HepG2 (cell line): Measurements from ENCODE around the gene CELSR3. TPM values are rescaled to one million over a fixed set of nuclear protein-coding genes. Genes with fewer than 3 reads are reported as not detected.

Source experiments
- AHDC1 ChIP-seq: sonication (generic); formaldehyde crosslinking; IDR thresholded peaks from 2 replicates; pipeline ENCODE4 v1.5.1; 2020; ENCODE audit warnings: mild to moderate bottlenecking, missing genetic modification reagents, borderline replicate concordance
- ARID3A ChIP-seq: IDR thresholded peaks from 2 replicates; pipeline ENCODE4 v1.6.1; 2012; ENCODE audit warnings: low read depth, low read length, improper control_type of control experiment
- EEA1 ChIP-seq: sonication (generic); formaldehyde crosslinking; IDR thresholded peaks from 2 replicates; pipeline ENCODE4 v1.5.1; 2020; ENCODE audit warnings: mild to moderate bottlenecking, missing genetic modification reagents, borderline replicate concordance
- FUBP1 ChIP-seq: sonication (generic); formaldehyde crosslinking; IDR thresholded peaks from 2 replicates; pipeline ENCODE4 v1.5.1; 2020; ENCODE audit warnings: missing genetic modification reagents, mild to moderate bottlenecking, borderline replicate concordance
- KLF12 ChIP-seq: sonication (generic); formaldehyde crosslinking; IDR thresholded peaks from 2 replicates; pipeline ENCODE4 v1.4.0; 2020; ENCODE audit warnings: missing genetic modification reagents, borderline replicate concordance
- PBX3 ChIP-seq: sonication (generic); formaldehyde crosslinking; IDR thresholded peaks from 2 replicates; pipeline ENCODE4 v1.8.1; 2023; ENCODE audit warnings: missing genetic modification reagents, inconsistent platforms, borderline replicate concordance
- SAFB2 ChIP-seq: sonication (generic); formaldehyde crosslinking; IDR thresholded peaks from 2 replicates; pipeline ENCODE4 v1.5.1; 2020; ENCODE audit warnings: missing genetic modification reagents, low read depth, mild to moderate bottlenecking, borderline replicate concordance
- SMARCC2 ChIP-seq: fragments of 450-650 bp; IDR thresholded peaks from 2 replicates; pipeline ENCODE4 v1.6.1; 2017; ENCODE audit warnings: antibody characterized with exemption, mild to moderate bottlenecking
- SNAPC4 ChIP-seq: sonication (generic); formaldehyde crosslinking; IDR thresholded peaks from 2 replicates; pipeline ENCODE4 v1.4.0; 2020; ENCODE audit warnings: mild to moderate bottlenecking, missing genetic modification reagents
- ZFP90 ChIP-seq: sonication (generic); formaldehyde crosslinking; IDR thresholded peaks from 2 replicates; pipeline ENCODE4 v1.8.0; 2022; ENCODE audit warnings: missing genetic modification reagents, mild to moderate bottlenecking, inconsistent platforms, borderline replicate concordance
- ZNF329 ChIP-seq: sonication (generic); formaldehyde crosslinking; IDR thresholded peaks from 2 replicates; pipeline ENCODE4 v1.9.0; 2021; ENCODE audit warnings: low read depth, mild to moderate bottlenecking, missing genetic modification reagents
- polyA plus RNA-seq, 8 experiments: library from polyadenylated mRNA; depleted of rRNA in 3 of 8; stranded (reverse) in 7 of 8; unstranded in 1 of 8; fragments of >200 nt; fragmentation: Illumina TruSeq in 4 of 8; extraction: Trizol in 4 of 8; gene quantifications; 2 replicates each; pipeline versions ENCODE4 v1.2.1 to v1.2.3, GENCODE V29; 2011 to 2016; ENCODE audit warnings: low read depth in 4 of 8, missing spikeins in 1 of 8, mixed read lengths in 1 of 8; ENCODE audit not compliant: insufficient read depth in 1 of 8
- total RNA-seq, 5 experiments: library from RNA; depleted of rRNA; stranded (reverse); fragments of >200 nt; fragmentation: Illumina TruSeq; extraction: Trizol; gene quantifications; 2 replicates each; pipeline ENCODE4 v1.2.3, GENCODE V29; 2016; ENCODE audit warnings: low read depth in 1 of 5

CELSR3 gene
- total and polyA plus RNA-seq, 2 of the 13 experiments (the other 11 are each of a cell fraction or from before 2014, with no cell fraction given), result 5.4 to 6.7 TPM

GRCh38 chr3:48656061-48656840 lies 6.4 kb downstream of the CELSR3 start (continued):
- TF ChIP-seq AHDC1 (no peak), ZFP90 (no peak), SAFB2 (CRISPR knock-in tag) (0 out of 2 replicates have a peak, but pooled peaks have one; percentile 13), SNAPC4 (CRISPR knock-in tag) (no peak), SMARCC2 (no peak), EEA1 (no peak), FUBP1 (CRISPR knock-in tag) (no peak), PBX3 (CRISPR knock-in tag) (no peak), KLF12 (CRISPR knock-in tag) (no peak), ARID3A (no peak), ZNF329 (CRISPR knock-in tag) (no peak)
